ENCODE results near the gene ZBTB8A.

The ZBTB8A gene

GRCh38 chr1:32538887-32539583, at the start of gene ZBTB8A:
Gene ZBTB8A (plus strand): TSS chr1:32539427. CDS start chr1:32592932, 53,505 bp downstream.
- ATAC-seq (replicated peaks; ENCODE audit: extremely low read depth, poor library complexity, severe bottlenecking) (peak; percentile 14), DNase-seq (ENCODE audit: low spot score in 2 of 2) (no peak)
- Mint-ChIP-seq H3K36me3 (ENCODE audit: insufficient read depth) (peaks cover 4% of the 10 kb centered on the region), H3K4me1 (peaks cover 10% of the 10 kb centered on the region), H3K9me3 (no peaks in the 10 kb centered on the region), H3K27ac (ENCODE audit: low read depth) (no peak within 1 kb of the TSS), H3K4me3 (peak within 1 kb of the TSS; percentile 83), H3K27me3 (peaks cover 68% of the 10 kb centered on the region)

- no peaks in the 10 kb centered on the region for H3K9me3 Mint-ChIP-seq
- no peak for DNase-seq (ENCODE audit: low spot score in 2 of 2)
- peaks cover 27% of the 10 kb centered on the region for H3K27me3 Mint-ChIP-seq
- no peaks in the 10 kb centered on the region for H3K36me3 Mint-ChIP-seq (ENCODE audit: insufficient read depth)
- no peak for ATAC-seq (replicated peaks; ENCODE audit: extremely low read depth, poor library complexity, severe bottlenecking)
- H3K27ac Mint-ChIP-seq (ENCODE audit: low read depth), result no peak overlapping the region
- no peaks in the 10 kb centered on the region for H3K4me1 Mint-ChIP-seq
- no peak overlapping the region for H3K4me3 Mint-ChIP-seq
These were observed 49.3 kb upstream of the ZBTB8A start for GRCh38 chr1:32489774-32490454.

GRCh38 chr1:32491386-32491785, 47.8 kb upstream of the ZBTB8A start:
- H3K27me3 Mint-ChIP-seq, result peaks cover 23% of the 10 kb centered on the region
- no peaks in the 10 kb centered on the region for H3K4me1 Mint-ChIP-seq
- DNase-seq (ENCODE audit: low spot score in 2 of 2) (no peak), ATAC-seq (replicated peaks; ENCODE audit: extremely low read depth, poor library complexity, severe bottlenecking) (no peak)
- no peaks in the 10 kb centered on the region for H3K36me3 Mint-ChIP-seq (ENCODE audit: insufficient read depth)
- no peaks in the 10 kb centered on the region for H3K9me3 Mint-ChIP-seq
- H3K4me3 Mint-ChIP-seq, result no peak overlapping the region
- no peak overlapping the region for H3K27ac Mint-ChIP-seq (ENCODE audit: low read depth)

- peaks cover 29% of the 10 kb centered on the region for H3K27me3 Mint-ChIP-seq
- no peaks in the 10 kb centered on the region for H3K4me1 Mint-ChIP-seq
- H3K36me3 Mint-ChIP-seq (ENCODE audit: insufficient read depth), result no peaks in the 10 kb centered on the region
- no peak for ATAC-seq (replicated peaks; ENCODE audit: extremely low read depth, poor library complexity, severe bottlenecking)
- no peaks in the 10 kb centered on the region for H3K9me3 Mint-ChIP-seq
- H3K27ac Mint-ChIP-seq (ENCODE audit: low read depth), result no peak overlapping the region
- no peak for DNase-seq (ENCODE audit: low spot score in 2 of 2)
- no peak overlapping the region for H3K4me3 Mint-ChIP-seq
These were observed 45.0 kb upstream of the ZBTB8A start for GRCh38 chr1:32494196-32494595.

- no peaks in the 10 kb centered on the region for H3K4me1 Mint-ChIP-seq
- H3K27ac Mint-ChIP-seq (ENCODE audit: low read depth), result no peak overlapping the region
- H3K9me3 Mint-ChIP-seq, result no peaks in the 10 kb centered on the region
- peaks cover 29% of the 10 kb centered on the region for H3K27me3 Mint-ChIP-seq
- no peaks in the 10 kb centered on the region for H3K36me3 Mint-ChIP-seq (ENCODE audit: insufficient read depth)
- H3K4me3 Mint-ChIP-seq, result no peak overlapping the region
- ATAC-seq (replicated peaks; ENCODE audit: extremely low read depth, poor library complexity, severe bottlenecking), result no peak
- DNase-seq (ENCODE audit: low spot score in 2 of 2), result no peak
These were observed 44.4 kb upstream of the ZBTB8A start for GRCh38 chr1:32494711-32495337.

GRCh38 chr1:32496127-32496526, 43.1 kb upstream of the ZBTB8A start:
- ATAC-seq (replicated peaks; ENCODE audit: extremely low read depth, poor library complexity, severe bottlenecking), result no peak
- H3K36me3 Mint-ChIP-seq (ENCODE audit: insufficient read depth), result no peaks in the 10 kb centered on the region
- DNase-seq (ENCODE audit: low spot score in 2 of 2), result no peak
- H3K9me3 Mint-ChIP-seq, result no peaks in the 10 kb centered on the region
- no peak overlapping the region for H3K4me3 Mint-ChIP-seq
- no peak overlapping the region for H3K27ac Mint-ChIP-seq (ENCODE audit: low read depth)
- H3K4me1 Mint-ChIP-seq, result no peaks in the 10 kb centered on the region
- peaks cover 33% of the 10 kb centered on the region for H3K27me3 Mint-ChIP-seq

- H3K9me3 Mint-ChIP-seq, result no peaks in the 10 kb centered on the region
These were observed 40.5 kb upstream of the ZBTB8A start for GRCh38 chr1:32498751-32499150.

GRCh38 chr1:32500387-32501209, 38.6 kb upstream of the ZBTB8A start:
- peaks cover 59% of the 10 kb centered on the region for H3K27me3 Mint-ChIP-seq
- ATAC-seq (replicated peaks; ENCODE audit: extremely low read depth, poor library complexity, severe bottlenecking) (peak; percentile 32), DNase-seq (ENCODE audit: low spot score in 2 of 2) (no peak)
- peak overlapping the region; percentile 75 for H3K4me3 Mint-ChIP-seq
- H3K36me3 Mint-ChIP-seq (ENCODE audit: insufficient read depth), result no peaks in the 10 kb centered on the region
- no peaks in the 10 kb centered on the region for H3K4me1 Mint-ChIP-seq
- H3K9me3 Mint-ChIP-seq, result no peaks in the 10 kb centered on the region
- H3K27ac Mint-ChIP-seq (ENCODE audit: low read depth), result no peak overlapping the region

More at GRCh38 chr1:32498751-32499150, 40.5 kb upstream of the ZBTB8A start:
- Mint-ChIP-seq H3K27ac (ENCODE audit: low read depth) (no peak overlapping the region), H3K4me3 (no peak overlapping the region), H3K4me1 (no peaks in the 10 kb centered on the region), H3K36me3 (ENCODE audit: insufficient read depth) (no peaks in the 10 kb centered on the region), H3K27me3 (peaks cover 48% of the 10 kb centered on the region)
- no peak for DNase-seq (ENCODE audit: low spot score in 2 of 2)
- no peak for ATAC-seq (replicated peaks; ENCODE audit: extremely low read depth, poor library complexity, severe bottlenecking)

- Mint-ChIP-seq H3K27me3 (peaks cover 59% of the 10 kb centered on the region), H3K36me3 (ENCODE audit: insufficient read depth) (no peaks in the 10 kb centered on the region), H3K4me3 (peak overlapping the region; percentile 74), H3K9me3 (no peaks in the 10 kb centered on the region), H3K4me1 (no peaks in the 10 kb centered on the region), H3K27ac (ENCODE audit: low read depth) (no peak overlapping the region)
- DNase-seq (ENCODE audit: low spot score in 2 of 2) (no peak), ATAC-seq (replicated peaks; ENCODE audit: extremely low read depth, poor library complexity, severe bottlenecking) (no peak)
These were observed 37.4 kb upstream of the ZBTB8A start for GRCh38 chr1:32501865-32502264.

- H3K36me3 Mint-ChIP-seq (ENCODE audit: insufficient read depth), result no peaks in the 10 kb centered on the region
These were observed 36.1 kb upstream of the ZBTB8A start for GRCh38 chr1:32503153-32503552.

GRCh38 chr1:32507021-32507420, 32.2 kb upstream of the ZBTB8A start:
- ATAC-seq (replicated peaks; ENCODE audit: extremely low read depth, poor library complexity, severe bottlenecking), result no peak
- DNase-seq (ENCODE audit: low spot score in 2 of 2), result no peak
- Mint-ChIP-seq H3K4me1 (no peaks in the 10 kb centered on the region), H3K4me3 (no peak overlapping the region), H3K9me3 (no peaks in the 10 kb centered on the region), H3K27me3 (peaks cover 46% of the 10 kb centered on the region), H3K27ac (ENCODE audit: low read depth) (no peak overlapping the region), H3K36me3 (ENCODE audit: insufficient read depth) (no peaks in the 10 kb centered on the region)

More at GRCh38 chr1:32503153-32503552, 36.1 kb upstream of the ZBTB8A start:
- Mint-ChIP-seq H3K27me3 (peaks cover 62% of the 10 kb centered on the region), H3K9me3 (no peaks in the 10 kb centered on the region), H3K4me1 (no peaks in the 10 kb centered on the region), H3K4me3 (no peak overlapping the region), H3K27ac (ENCODE audit: low read depth) (no peak overlapping the region)
- DNase-seq (ENCODE audit: low spot score in 2 of 2) (no peak), ATAC-seq (replicated peaks; ENCODE audit: extremely low read depth, poor library complexity, severe bottlenecking) (no peak)

- Mint-ChIP-seq H3K4me3 (no peak overlapping the region), H3K27ac (ENCODE audit: low read depth) (no peak overlapping the region), H3K36me3 (ENCODE audit: insufficient read depth) (no peaks in the 10 kb centered on the region), H3K9me3 (no peaks in the 10 kb centered on the region), H3K4me1 (no peaks in the 10 kb centered on the region), H3K27me3 (peaks cover 56% of the 10 kb centered on the region)
- ATAC-seq (replicated peaks; ENCODE audit: extremely low read depth, poor library complexity, severe bottlenecking) (no peak), DNase-seq (ENCODE audit: low spot score in 2 of 2) (no peak)
These were observed 30.5 kb upstream of the ZBTB8A start for GRCh38 chr1:32508761-32509160.
